ENCODE measurements around the gene SAMD14.

Gene SAMD14

DNA sequence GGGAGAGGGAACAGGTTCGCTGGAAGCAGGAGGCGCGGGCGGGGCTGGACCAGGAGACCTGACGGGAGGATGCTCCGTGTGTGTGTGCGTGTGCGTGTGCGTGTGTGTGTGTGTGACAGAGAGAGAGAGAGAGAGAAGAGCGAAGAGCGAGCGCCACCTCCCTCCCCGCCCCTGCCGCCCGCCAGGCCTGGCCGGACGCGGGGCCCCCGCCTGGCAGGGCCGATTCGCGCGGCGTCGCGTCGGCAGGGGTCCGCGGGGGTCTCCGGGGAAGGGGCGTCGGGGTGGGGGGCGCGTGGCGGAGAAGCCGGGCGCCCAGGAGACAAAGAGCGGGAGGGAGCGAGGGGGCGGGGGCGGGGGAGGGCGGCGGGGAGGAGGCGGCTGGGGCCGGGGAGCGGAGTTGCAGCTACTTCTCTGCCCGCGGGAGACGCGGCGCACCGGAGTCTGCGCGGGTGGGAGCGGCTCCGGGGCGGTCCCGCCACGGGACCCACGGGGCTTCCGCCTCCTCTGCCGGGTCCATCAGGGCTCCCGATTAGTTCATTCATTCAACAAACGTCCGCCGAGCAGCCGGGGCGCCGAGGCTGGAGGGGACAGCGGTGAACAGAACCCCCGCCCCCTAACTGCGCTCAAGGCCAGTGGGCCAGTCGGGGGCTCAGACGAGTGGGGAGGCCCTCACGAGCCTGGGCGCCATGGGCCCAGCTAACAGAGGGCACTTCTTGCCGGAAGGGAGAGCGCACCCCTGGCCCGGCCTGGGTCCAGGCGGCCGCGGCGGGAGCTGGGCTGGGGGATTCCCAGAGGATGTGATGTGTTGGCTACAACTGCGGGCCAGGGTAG lies at the start of gene SAMD14:
Gene SAMD14, minus strand, starts transcription at position 433 of the 831 bp plus-strand sequence. CDS start 5,201 bp downstream, outside the sequence.
- DNase-seq, result peak in 16 of 51 donors; percentile 20 to 61 (median 29)

- DNase-seq, result peak in 36 of 51 donors; percentile 12 to 77 (median 40)
These were observed 48.2 kb upstream of the SAMD14 start for GRCh38 chr17:50177983-50178834.

- no peak for DNase-seq
These were observed 47.5 kb upstream of the SAMD14 start for GRCh38 chr17:50177476-50177875.

DNA sequence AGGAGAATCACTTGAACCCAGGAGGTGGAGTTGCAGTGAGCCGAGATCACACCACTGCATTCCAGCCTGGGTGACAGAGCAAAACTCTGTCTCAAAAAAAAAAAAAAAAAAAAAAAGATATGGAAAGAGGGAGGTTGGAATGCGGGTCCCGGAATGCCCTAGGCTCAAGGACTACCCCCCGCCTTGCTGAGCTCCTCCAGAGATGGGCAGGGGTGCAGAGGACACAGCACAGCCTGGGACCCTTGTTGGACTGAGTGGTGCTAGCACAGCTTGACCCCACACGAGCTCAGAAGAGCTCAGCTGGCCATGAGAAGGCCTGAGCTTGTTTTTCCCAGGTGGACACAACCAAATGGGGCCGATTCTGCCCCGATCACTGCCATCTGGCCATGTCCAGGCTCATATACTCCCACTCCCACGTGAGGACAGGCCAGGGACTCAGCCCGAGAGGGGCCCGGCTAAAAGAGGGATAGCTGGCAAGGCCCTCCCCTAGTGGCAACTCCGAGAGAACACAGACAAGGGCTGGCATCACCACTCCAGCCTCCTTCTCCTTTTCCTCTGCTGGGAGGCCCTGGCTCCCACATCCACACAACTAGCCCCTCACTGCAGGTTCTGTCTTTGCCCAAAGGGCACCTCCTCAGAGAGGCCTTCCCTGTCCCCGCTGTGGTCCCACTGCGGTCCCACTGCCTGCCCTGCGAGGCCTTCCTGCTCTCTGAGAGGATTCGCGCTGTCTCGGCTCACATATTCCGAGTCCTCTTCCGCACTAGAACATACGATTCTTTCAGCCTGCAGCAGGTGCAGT lies 46.8 kb upstream of the SAMD14 start:
- DNase-seq, result no peak

GRCh38 chr17:50175035-50175807 lies 45.3 kb upstream of the SAMD14 start:
- DNase-seq, result no peak

DNA sequence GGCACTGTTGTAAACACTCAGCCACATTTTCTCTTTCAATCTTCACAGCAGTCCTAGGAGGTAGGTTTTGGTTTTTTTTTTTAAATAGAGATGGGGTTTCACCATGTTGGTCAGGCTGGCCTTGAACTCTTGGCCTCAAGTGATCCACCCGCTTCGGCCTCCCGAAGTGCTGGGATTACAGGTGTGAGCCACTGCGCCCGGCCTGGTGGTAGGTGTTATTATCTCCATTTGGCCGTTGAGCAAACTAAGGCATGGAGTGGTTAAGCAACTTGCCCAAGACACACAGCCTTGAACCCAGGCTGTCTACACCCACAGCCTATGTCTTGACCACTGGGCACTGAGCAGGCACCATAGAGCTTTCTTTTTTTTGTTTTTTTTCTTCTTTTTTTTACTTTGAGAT lies 44.5 kb upstream of the SAMD14 start:
- DNase-seq, result no peak

DNA sequence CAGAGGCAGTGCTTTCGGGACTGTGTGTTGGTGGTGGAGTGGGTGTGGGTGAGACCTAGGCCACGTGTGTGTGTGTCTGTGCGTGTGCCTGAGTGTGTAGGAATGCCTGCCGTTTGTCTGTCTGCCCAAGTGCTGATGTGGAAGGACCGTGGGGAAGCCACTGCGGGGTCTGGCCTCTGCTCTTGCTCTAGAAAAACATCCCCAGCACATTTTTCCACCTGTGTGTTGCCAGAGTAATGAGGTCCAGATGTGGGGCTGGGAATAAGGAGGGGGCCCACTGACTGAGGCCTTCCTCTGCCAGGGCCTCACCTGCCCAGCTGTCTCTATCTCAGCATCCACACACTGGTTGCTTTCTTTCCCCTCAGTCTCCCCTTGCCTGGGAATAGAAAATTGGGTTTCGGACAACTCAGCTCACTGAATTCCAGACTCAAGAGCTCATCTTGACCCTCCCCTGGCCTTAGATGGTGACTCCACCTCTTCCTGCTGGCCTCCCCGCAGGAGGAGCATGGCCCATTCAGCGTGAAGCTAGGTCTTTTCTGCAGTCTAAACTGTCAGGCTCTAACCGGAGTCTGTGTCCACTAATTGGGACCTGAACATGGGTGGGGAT lies 43.5 kb upstream of the SAMD14 start:
- DNase-seq, result no peak

DNA sequence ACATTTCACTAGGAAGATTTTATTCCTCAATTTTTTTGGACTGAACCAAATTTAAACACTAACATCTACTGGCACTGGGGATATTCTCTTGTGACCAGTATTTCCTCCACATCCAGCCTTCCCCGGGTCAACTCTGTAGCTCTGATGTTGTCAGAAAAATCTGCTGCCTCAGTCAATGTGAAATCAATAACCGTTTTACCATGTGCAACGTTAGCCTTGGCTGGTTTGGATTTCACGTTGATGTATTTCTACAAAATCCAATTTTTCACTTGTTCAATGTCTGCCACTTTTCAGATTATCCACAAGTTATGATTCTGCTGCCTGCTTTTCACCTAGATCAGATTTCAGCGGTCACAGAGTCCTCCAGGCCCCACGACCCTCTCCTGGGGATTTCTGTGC lies 43.0 kb upstream of the SAMD14 start:
- no peak for DNase-seq

DNA sequence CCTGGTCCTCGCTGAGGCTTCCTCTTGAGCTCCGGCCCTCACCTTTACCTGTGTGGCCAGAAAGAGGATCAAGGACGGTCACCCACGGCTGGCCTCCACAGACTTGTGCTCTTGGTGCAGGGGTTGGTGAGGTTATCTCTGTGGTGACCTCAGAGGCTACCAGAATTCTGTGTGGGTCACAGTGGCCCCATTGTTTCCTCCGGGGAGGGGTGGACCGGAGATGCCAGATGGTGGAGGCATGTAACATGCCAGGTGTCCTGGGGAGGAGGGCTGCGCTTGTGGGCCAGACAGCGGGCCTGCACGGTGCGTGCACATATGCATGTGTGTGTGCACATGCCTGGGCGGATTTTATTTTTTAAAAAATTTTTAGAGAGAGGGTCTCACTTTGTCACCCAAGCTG lies 42.2 kb upstream of the SAMD14 start:
- DNase-seq, result no peak

- no peak for DNase-seq
These were observed 41.6 kb upstream of the SAMD14 start for GRCh38 chr17:50171371-50172071.

DNA sequence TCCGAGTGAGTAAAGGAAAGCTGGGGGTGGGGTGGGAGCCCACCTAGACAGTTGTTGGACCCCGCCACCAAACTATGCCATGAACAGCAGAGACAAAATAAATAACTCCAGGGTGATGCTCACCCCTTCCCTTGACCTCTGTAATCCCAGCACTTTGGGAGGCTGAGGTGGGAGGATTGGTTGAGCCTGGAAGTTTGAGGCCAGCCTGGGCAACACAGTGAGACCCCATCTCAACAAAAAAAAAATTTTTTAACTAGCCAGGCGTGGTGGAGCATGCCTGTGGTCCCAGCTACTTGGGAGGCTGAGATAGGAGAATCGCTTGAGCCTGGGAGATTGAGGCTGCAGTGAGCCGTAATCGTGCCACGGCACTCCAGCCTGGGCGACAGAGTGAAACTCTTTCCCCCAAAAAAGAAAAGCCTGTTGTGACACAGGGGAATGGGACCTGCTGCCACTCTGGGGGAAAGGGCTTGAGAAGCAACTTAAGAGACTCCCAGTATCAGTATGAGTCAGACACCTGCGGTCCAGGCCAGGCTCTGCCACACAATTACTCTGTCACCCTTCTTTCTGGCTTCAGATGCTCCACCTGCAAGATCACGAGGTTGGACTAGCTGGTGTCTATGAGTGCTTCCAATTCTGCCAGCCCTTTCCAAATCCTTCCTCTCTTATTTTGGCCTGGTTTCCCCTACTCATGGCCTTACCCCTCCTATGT lies 40.9 kb upstream of the SAMD14 start:
- no peak for DNase-seq

DNA sequence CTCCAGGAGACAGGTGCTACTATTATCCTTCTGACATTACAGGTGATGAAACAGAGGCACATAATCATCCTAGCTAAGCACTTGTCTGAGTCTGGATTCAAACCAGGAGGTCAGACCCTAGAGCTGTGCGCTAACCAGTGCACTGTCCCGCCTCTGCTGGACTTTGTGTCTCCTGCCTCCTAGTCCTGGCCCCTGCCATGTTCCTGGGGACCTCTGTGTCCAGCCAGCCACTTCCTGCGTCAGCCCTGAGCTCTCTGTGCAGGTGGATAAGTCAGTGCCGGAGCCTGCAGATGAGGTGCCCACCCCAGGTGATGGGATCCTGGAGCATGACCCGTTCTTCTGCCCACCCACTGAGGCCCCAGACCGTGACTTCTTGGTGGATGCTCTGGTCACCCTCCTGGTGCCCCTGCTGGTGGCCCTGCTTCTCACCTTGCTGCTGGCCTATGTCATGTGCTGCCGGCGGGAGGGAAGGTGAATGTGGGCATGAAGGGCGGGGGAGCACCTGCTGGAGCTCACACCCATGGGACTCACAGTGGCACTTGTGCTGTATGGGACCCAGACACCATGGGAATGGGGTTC lies 40.0 kb upstream of the SAMD14 start:
- no peak for DNase-seq

- peak in 20 of 51 donors; percentile 8 to 64 (median 24) for DNase-seq
These were observed 39.3 kb upstream of the SAMD14 start for GRCh38 chr17:50169121-50169764.

DNA sequence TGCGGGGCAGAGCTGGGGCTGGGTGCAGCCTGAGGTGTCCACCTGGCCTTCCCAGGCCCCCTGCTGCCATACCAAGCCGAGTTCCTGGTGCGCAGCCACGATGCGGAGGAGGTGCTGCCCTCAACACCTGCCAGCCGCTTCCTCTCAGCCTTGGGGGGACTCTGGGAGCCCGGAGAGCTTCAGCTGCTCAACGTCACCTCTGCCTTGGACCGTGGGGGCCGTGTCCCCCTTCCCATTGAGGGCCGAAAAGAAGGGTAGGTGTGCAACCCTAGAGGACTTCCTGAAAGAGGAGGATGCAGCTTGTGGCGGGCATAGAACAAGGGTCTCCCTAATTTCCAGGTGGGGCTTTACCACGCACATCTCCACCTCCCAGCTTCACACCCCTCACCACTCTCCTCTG lies 38.4 kb upstream of the SAMD14 start:
- DNase-seq, result no peak

DNA sequence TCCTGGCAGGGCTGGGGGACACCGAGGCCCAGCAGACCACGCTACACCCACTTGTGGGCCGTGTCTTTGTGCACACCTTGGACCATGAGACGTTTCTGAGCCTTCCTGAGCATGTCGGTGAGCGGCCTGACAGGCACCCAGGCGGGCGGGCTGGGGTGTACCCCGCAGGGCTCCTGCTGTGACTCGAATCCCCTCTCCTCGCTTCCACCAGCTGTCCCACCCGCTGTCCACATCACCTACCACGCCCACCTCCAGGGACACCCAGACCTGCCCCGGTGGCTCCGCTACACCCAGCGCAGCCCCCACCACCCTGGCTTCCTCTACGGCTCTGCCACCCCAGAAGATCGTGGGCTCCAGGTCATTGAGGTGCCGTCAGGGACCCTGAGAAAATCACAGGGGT lies 37.4 kb upstream of the SAMD14 start:
- DNase-seq, result no peak

- no peak for DNase-seq
These were observed 36.7 kb upstream of the SAMD14 start for GRCh38 chr17:50166518-50167181.

DNA sequence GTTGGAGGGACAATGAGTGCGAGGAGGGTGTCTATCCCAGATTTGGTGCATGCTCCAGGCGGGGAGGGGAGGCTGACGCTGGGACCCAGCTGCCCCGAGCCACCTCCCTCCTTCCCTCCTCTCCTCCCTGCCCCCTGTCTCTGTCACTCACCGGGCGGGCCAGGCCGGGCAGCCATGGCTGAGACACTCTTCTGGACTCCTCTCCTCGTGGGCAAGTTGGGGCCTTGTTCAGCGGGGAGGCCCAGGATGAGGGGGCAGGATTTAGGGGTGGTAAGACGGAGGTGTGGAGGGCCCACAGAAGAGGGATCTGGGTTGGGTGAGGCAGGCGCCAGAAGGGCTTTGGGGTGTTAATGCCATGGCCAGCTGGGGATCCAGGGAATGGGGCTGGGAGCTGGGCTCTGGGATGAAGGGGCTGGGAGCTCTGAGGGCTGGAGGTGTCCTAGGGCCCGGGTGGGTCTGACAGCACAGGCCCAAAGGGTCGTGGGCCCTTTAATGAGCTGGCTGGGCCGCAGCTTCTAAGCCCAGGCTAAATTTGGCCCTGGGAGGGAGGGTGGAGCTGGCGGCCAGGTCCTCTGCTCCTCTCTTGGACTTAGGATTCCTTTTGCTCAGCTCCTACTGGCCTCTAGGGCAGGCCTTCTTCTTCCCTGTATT lies 36.0 kb upstream of the SAMD14 start, which contains the start of gene SGCA:
Gene SGCA, plus strand, starts transcription at position 139 of the 651 bp plus-strand sequence. Its CDS starts 36 bp downstream, at position 175.
- no peak for DNase-seq

Measured in hypothalamus (tissue), 51 donors.